Measurements from ENCODE around the gene NOS1AP. TPM values are rescaled to one million over a fixed set of nuclear protein-coding genes. Genes with fewer than 3 reads are reported as not detected.

Gene NOS1AP
- total RNA-seq, 4 donors from 2014 or later = 0.31 to 12.7 (median 1.7) TPM

DNA sequence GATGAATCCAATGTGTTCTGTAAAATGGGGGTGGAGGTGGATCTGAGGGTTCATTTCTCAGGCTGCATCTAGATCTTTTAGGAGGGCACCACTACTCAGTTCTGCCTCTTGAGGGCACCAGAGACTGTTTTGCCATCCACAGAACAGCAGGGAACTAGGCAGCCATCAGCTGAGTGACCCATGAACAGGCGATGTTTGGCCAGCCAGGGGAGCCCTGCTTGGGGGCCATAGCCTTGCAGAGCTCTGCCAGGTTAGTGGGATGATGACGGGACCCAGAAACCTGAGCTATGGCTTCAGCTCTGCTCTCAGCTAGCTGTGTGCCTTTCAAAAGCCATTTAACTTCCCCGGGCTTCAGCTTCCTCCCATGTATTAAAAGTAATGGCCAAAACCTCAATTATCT, 13.4 kb upstream of the NOS1AP start:
- no peak overlapping the region for H3K4me3 ChIP-seq
- no peak for TF ChIP-seq POLR2A (IDR thresholded peaks at IDR 0.05)
- TF ChIP-seq, protein P1, sequence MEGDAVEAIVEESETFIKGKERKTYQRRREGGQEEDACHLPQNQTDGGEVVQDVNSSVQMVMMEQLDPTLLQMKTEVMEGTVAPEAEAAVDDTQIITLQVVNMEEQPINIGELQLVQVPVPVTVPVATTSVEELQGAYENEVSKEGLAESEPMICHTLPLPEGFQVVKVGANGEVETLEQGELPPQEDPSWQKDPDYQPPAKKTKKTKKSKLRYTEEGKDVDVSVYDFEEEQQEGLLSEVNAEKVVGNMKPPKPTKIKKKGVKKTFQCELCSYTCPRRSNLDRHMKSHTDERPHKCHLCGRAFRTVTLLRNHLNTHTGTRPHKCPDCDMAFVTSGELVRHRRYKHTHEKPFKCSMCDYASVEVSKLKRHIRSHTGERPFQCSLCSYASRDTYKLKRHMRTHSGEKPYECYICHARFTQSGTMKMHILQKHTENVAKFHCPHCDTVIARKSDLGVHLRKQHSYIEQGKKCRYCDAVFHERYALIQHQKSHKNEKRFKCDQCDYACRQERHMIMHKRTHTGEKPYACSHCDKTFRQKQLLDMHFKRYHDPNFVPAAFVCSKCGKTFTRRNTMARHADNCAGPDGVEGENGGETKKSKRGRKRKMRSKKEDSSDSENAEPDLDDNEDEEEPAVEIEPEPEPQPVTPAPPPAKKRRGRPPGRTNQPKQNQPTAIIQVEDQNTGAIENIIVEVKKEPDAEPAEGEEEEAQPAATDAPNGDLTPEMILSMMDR (IDR thresholded peaks at IDR 0.05) = peak; percentile 34 to 88 (median 81)
- H3K27me3 ChIP-seq = peaks cover 0 to 7% (median 0%) of the 10 kb centered on the region in 4 donors
- intact Hi-C loops (cut with DNase I) = loop anchor here (5.0 kb wide), 1 partner anchor 216 kb away; no protein-coding TSS in a partner anchor
- WGBS, 2 donors = 29 to 86% methylated on average over 1 to 3 of the region's 3 CpGs
- H3K4me1 ChIP-seq = no peaks in the 10 kb centered on the region
- DNase-seq = no peak
- H3K9me3 ChIP-seq = no peaks in the 10 kb centered on the region
- H3K36me3 ChIP-seq = no peaks in the 10 kb centered on the region
- H3K27ac ChIP-seq = no peak overlapping the region

- 77 to 84% methylated on average over 3 of the region's 3 CpGs for WGBS, 2 donors
Measured at GRCh38 chr1:162056579-162056978, 12.9 kb upstream of the NOS1AP start.

DNA sequence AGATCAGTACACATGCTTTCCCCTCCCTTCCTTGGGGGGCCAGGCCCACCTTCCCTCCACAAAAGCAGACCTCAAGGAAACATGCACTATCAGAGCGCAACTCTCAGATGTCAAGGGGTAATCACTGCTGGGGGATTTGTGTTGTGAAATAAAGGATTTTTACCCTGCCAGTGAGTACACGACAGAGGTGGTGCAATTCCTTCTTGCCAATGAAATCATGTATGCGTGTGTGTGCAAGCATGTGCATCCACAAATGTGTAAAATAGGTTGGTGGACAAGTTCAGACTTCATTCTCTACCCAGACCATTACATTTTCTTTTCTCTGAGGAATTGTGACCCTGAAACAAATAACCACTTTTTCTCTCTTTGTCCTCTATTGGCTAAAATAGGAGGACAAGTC, 9.8 kb upstream of the NOS1AP start:
- DNase-seq = no peak
- H3K4me3 ChIP-seq = no peak overlapping the region
- H3K27ac ChIP-seq = no peak overlapping the region
- intact Hi-C loops (cut with DNase I) = loop anchor here (5.0 kb wide), 1 partner anchor 213 kb away; no protein-coding TSS in a partner anchor
- 50 to 54% methylated on average over 3 of the region's 3 CpGs for WGBS, 2 donors
- no peak for TF ChIP-seq POLR2A (IDR thresholded peaks at IDR 0.05)
- TF ChIP-seq, protein P1 (IDR thresholded peaks at IDR 0.05) = no peak
- H3K4me1 ChIP-seq = no peaks in the 10 kb centered on the region
- H3K36me3 ChIP-seq = no peaks in the 10 kb centered on the region
- H3K27me3 ChIP-seq = peaks cover 0 to 9% (median 0%) of the 10 kb centered on the region in 4 donors
- no peaks in the 10 kb centered on the region for H3K9me3 ChIP-seq

More at GRCh38 chr1:162056579-162056978, 12.9 kb upstream of the NOS1AP start:
- no peak overlapping the region for H3K4me3 ChIP-seq
- TF ChIP-seq, protein P1 (IDR thresholded peaks at IDR 0.05) = no peak
- TF ChIP-seq POLR2A (IDR thresholded peaks at IDR 0.05) = no peak
- no peaks in the 10 kb centered on the region for H3K4me1 ChIP-seq
- H3K27me3 ChIP-seq = peaks cover 0 to 7% (median 0%) of the 10 kb centered on the region in 4 donors
- H3K27ac ChIP-seq = no peak overlapping the region
- no peaks in the 10 kb centered on the region for H3K9me3 ChIP-seq
- DNase-seq = no peak
- no peaks in the 10 kb centered on the region for H3K36me3 ChIP-seq
- intact Hi-C loops (cut with DNase I) = loop anchor here (5.0 kb wide), 1 partner anchor 216 kb away; no protein-coding TSS in a partner anchor

DNA sequence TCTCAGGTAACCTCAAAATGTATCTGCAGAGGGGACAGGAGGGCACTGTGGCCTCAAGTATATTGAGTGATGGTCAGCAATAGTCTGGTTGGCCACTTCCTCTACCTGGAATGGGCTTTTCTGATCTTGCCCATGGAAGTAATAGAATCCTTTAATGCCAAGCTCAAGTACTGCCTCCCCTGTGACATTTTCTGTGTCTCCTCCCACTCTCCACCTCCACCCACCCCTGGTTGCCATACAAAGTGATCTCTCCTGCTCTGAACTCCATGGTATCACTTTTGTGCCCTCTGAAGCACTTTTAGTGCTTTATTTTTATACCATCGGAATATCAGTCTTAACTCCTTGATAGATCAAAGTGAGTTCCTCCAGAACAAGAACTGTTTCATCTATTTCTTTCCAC, 9.2 kb upstream of the NOS1AP start:
- Histone ChIP-seq H3K4me3 (no peak overlapping the region), H3K9me3 (no peaks in the 10 kb centered on the region), H3K27ac (no peak overlapping the region), H3K36me3 (no peaks in the 10 kb centered on the region), H3K27me3 (peaks cover 0 to 15% (median 0%) of the 10 kb centered on the region in 4 donors), H3K4me1 (no peaks in the 10 kb centered on the region)
- intact Hi-C loops (cut with DNase I) = no loop called here
- no peak for TF ChIP-seq POLR2A (IDR thresholded peaks at IDR 0.05)
- TF ChIP-seq, protein P1 (IDR thresholded peaks at IDR 0.05) = no peak
- DNase-seq = no peak
- WGBS, 2 donors = 95 to 100% methylated on average over 1 of the region's 1 CpG

- Histone ChIP-seq H3K27ac (peak overlapping the region in 1 of 4 donors; percentile 3), H3K9me3 (no peaks in the 10 kb centered on the region), H3K4me1 (no peaks in the 10 kb centered on the region), H3K4me3 (no peak overlapping the region), H3K27me3 (peaks cover 0 to 26% (median 0%) of the 10 kb centered on the region in 4 donors), H3K36me3 (no peaks in the 10 kb centered on the region)
- intact Hi-C loops (cut with DNase I) = no loop called here
- no peak for TF ChIP-seq POLR2A (IDR thresholded peaks at IDR 0.05)
- TF ChIP-seq, protein P1 (IDR thresholded peaks at IDR 0.05) = no peak
- no peak for DNase-seq
- 41 to 60% methylated on average over 4 of the region's 4 CpGs for WGBS, 2 donors
Measured at GRCh38 chr1:162062542-162063015, 6.9 kb upstream of the NOS1AP start.
